Spleen (tissue), 7 donors: ENCODE measurements around the gene HEXD.

ENCODE experiments used
- CTCF ChIP-seq, 11 experiments: fragments of 200-600 bp in 7 of 11; fragments of 450-650 bp in 4 of 11; sonication (generic) in 4 of 11; IDR thresholded peaks in 8 of 11; conservative IDR thresholded peaks in 3 of 11; 1 replicate in 7 of 11; 2 replicates in 4 of 11; pipeline versions ENCODE4 v1.4.0 to v1.8.0; 2016 to 2021; ENCODE audit warnings: antibody characterized with exemption in 11 of 11, inconsistent platforms in 4 of 11, mild to moderate bottlenecking in 1 of 11
- POLR2A ChIP-seq, 3 donors: fragments of 450-650 bp; IDR thresholded peaks; one replicate each; pipeline ENCODE4 v1.5.1; 2017; ENCODE audit warnings: antibody characterized with exemption in 3 of 3, mild to moderate bottlenecking in 1 of 3
- POLR2AphosphoS5 ChIP-seq, 3 donors: sonication (generic); formaldehyde crosslinking; IDR thresholded peaks; one replicate each; pipeline ENCODE4 v1.5.1; 2017; ENCODE audit warnings: antibody characterized with exemption in 3 of 3
- donor health status: DM: no; HTN: no; CAD: no; lungs with moderate emphysema.
- donor health status: DM: no; HTN: no; CAD: no.
- donor health status: DM: no; HTN: no; CAD: no.

- TF ChIP-seq CTCF (IDR thresholded peaks at IDR 0.05 in 8 of 11, conservative IDR thresholded peaks at IDR 0.05 in 3 of 11) (no peak), POLR2A (IDR thresholded peaks at IDR 0.05) (no peak), POLR2AphosphoS5 (IDR thresholded peaks at IDR 0.05) (peak in 2 of 3 donors; percentile 18 to 65)
Observed at GRCh38 chr17:82388223-82388921, 29.8 kb upstream of the HEXD start.
